NCI-H2029 treated with DMSO at 0.1 percent for 48 hours (cell line): ENCODE results near the gene WNT2B.

Source experiments
- DNase-seq: peaks from one replicate; lab custom pipeline; 2025; lab: John Stamatoyannopoulos, UW

WNT2B gene

GRCh38 chr1:112527266-112528010 is 18.7 kb downstream of the WNT2B start:
- DNase-seq, result no peak

GRCh38 chr1:112528076-112528475 is 19.3 kb downstream of the WNT2B start:
- DNase-seq, result no peak

GRCh38 chr1:112529301-112529700 is 20.5 kb downstream of the WNT2B start:
- no peak for DNase-seq

GRCh38 chr1:112530832-112531231 is 22.1 kb downstream of the WNT2B start:
- DNase-seq, result no peak

GRCh38 chr1:112532064-112532463 is 23.3 kb downstream of the WNT2B start:
- DNase-seq, result no peak

- DNase-seq, result no peak
These were observed 24.3 kb downstream of the WNT2B start for GRCh38 chr1:112533029-112533428.

- no peak for DNase-seq
These were observed 27.8 kb downstream of the WNT2B start for GRCh38 chr1:112536561-112536960.

GRCh38 chr1:112537456-112537855 is 28.7 kb downstream of the WNT2B start:
- DNase-seq, result no peak

- DNase-seq, result no peak
These were observed 30.1 kb downstream of the WNT2B start for GRCh38 chr1:112538883-112539282.

- DNase-seq, result no peak
These were observed 31.5 kb downstream of the WNT2B start for GRCh38 chr1:112540226-112540794.

- DNase-seq, result no peak
These were observed 32.5 kb downstream of the WNT2B start for GRCh38 chr1:112541299-112541698.

GRCh38 chr1:112542206-112542973 is 33.6 kb downstream of the WNT2B start:
- no peak for DNase-seq

- no peak for DNase-seq
These were observed 35.4 kb downstream of the WNT2B start for GRCh38 chr1:112544011-112544688.

- DNase-seq, result no peak
These were observed 36.0 kb downstream of the WNT2B start for GRCh38 chr1:112544751-112545150.

GRCh38 chr1:112546076-112546475 is 37.3 kb downstream of the WNT2B start:
- no peak for DNase-seq

- DNase-seq, result no peak
These were observed 39.8 kb downstream of the WNT2B start for GRCh38 chr1:112548547-112548946.

GRCh38 chr1:112549590-112549989 is 40.8 kb downstream of the WNT2B start:
- DNase-seq, result no peak

GRCh38 chr1:112554411-112554810 is 45.6 kb downstream of the WNT2B start:
- no peak for DNase-seq

GRCh38 chr1:112557385-112557784 is 48.6 kb downstream of the WNT2B start:
- DNase-seq, result no peak

- no peak for DNase-seq
These were observed 49.9 kb downstream of the WNT2B start for GRCh38 chr1:112558634-112559033.

- DNase-seq, result no peak
These were observed 54.6 kb downstream of the WNT2B start for GRCh38 chr1:112563341-112563740.

- DNase-seq, result no peak
These were observed 55.3 kb downstream of the WNT2B start for GRCh38 chr1:112564081-112564480.

- DNase-seq, result no peak
These were observed 57.0 kb downstream of the WNT2B start for GRCh38 chr1:112565800-112566199.
